ENCODE measurements around the gene SPOCK3.
"Not testable (repeated sequence)": the region's sequence is repeated elsewhere in the genome, so short reads cannot be mapped to it uniquely, and the experiment has no call there.

SPOCK3 gene

DNA sequence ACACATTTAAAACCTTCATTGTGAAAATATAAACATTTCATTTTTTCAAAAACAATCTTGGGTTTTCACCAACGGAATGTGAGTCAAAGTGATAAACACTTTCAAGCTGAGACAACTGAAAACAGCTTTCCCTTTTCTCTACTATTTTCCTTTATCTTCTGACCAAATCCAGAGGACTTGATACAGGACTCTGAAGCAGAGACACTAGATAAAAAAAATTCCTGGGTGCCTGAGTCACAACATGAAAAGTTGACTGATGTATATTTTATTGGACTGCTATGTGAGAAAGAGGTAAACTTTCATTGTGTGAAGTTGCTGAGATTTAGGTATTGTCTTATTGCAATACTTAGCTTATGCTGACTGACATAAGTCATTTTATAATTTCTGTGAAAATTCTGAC lies 411.2 kb downstream of the SPOCK3 start:
- DNase-seq (ENCODE audit: low read depth), result no peak

DNA sequence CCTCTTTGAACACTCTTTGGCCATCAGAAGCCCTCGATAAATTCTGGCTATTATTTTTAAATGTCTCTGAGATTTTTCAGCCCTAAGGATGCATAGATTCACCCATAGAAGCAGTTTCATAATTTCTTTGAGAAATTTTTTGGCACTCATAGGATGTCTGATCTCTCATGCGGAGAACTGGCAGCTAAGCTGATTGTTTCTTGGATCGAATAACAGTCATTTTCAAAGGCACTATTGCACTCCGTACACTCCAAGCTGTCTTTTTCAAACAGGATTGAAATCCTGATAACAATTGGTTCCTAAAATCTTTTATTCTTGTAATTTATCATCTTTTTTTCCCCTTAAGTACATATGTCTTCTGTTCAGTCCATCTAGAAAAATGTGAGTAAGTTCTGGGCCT lies 411.9 kb downstream of the SPOCK3 start:
- no peak for DNase-seq (ENCODE audit: low read depth)

DNA sequence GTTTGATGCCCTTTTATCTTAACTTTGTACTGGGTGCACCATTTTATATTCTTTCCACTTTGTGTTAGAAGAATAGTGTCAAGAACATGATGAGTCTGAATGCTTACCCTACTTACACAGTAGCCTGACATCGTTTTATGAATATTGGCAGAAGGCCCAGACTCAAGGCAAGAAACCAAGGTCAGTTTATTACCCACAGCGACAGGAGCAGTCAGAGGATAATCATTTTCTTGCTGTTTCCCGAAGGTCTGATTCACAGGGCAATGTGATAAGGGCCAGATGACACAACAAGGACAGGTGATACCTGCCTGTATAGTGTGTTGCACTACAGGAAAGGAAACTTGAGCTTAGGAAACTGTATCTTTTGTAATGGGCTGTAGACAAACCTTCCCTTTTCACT lies 417.4 kb downstream of the SPOCK3 start:
- no peak for DNase-seq (ENCODE audit: low read depth)

DNA sequence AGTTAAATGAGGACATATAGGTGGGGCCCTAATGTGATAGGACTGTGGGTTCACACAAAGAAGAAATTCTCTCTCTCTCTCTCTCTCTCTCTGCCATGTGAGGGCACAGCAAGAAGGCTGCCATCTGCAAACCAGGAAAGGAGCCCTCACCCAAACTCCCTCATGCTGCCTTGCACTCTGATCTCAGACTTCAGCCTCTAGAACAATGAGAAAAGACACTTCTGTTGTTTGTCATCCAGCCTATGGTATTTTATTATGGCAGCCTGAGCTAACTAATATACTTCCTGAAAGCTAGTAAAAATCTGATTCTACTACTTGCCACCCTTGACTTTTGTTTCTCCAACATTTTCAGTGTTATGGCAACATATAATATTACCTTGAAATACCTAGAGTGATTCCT lies 425.9 kb downstream of the SPOCK3 start:
- DNase-seq (ENCODE audit: low read depth), result no peak

DNA sequence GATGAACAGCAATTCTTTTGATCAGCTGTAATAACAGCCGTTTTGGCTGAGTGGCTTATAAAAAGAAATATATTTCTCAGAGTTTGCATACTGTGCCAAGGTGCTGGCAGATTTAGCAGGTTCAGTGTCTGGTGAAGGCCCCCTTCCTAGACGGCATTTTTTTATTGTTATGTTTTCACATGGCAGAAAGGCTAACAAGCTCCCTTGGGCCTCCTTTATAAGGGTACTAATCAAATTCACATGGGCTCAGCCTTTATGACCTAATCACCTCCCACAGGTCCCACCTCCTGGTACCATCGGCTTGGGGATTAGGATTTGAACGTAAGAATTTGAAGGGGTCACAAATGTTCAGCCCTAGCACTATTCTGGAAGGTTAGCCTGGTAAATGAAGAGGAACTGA lies 431.9 kb downstream of the SPOCK3 start:
- DNase-seq (ENCODE audit: low read depth), result no peak

DNA sequence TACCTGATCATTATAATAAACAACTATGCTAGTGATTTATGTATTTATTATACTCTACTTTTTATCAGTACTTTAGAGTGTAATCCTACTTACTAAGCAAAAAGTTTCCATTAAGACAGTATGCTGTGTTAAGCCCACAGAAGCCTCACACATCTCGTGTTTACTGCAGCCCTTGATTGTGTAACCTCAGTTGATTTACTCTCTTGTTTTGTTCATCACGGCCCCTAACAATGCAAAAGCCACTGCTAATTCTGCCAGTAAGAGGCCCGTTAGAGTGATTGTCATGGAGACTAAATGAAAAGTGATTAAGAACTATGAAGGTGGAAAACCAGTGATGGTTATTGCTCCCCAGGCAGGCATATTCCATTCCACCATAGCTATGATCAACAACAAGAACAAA lies 436.2 kb downstream of the SPOCK3 start:
- DNase-seq (ENCODE audit: low read depth), result no peak

DNA sequence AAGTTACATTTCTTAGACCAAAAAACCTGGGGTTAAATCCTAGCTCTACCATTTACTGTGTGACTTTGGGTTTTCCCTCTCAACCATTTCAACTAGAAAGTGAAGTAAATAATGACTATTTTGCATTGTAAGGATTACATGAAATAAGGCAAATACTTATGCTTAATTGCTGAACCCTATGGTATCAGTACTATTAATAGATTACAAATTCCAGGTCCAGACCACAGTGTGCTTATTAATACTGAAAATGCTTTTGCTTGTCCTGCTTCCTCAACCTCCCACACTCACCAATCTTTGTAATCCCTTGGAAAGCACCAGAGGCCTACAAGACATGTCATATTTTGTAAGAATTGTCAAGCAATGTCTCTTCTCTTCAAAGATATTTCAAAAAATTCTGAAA lies 456.5 kb downstream of the SPOCK3 start:
- no peak for DNase-seq (ENCODE audit: low read depth)

DNA sequence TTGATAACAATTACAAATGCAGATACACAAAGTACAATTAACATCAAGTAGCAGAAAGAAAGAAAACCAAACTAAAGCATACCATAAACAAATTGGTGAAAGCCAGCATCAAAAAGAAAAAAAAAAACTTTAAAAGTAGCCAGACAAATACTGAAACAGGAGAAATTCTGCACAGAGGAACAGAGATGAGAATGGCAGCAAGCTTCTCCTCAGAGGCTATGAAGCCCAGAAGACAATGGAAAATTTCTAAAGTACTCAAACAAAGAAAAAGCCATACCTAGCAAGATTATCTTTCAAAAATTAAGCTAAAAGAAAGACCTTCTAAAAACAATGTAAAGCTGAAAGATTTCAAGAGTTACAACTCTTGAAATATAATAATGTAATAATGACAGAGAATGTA lies 471.3 kb downstream of the SPOCK3 start:
- DNase-seq (ENCODE audit: low read depth), result no peak

DNA sequence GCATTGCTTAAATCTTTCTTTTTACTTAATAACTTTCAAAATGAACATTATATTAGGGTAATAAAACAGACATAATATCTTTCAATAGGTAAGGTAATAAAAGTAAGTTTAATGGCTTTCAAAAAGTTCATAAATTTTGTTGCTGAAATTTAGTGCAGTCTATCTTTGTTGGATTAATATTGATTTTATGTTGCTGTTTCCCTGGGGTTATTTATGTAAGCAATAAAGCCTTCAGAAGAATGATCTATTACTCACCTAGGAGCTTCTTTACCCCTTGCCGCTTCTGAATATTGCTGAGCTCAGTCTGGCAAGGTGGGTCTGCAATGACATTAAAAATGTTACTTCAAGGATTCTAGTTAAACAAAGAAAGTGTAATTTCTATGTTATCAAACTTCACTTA lies 492.6 kb downstream of the SPOCK3 start:
- no peak for DNase-seq (ENCODE audit: low read depth)

DNA sequence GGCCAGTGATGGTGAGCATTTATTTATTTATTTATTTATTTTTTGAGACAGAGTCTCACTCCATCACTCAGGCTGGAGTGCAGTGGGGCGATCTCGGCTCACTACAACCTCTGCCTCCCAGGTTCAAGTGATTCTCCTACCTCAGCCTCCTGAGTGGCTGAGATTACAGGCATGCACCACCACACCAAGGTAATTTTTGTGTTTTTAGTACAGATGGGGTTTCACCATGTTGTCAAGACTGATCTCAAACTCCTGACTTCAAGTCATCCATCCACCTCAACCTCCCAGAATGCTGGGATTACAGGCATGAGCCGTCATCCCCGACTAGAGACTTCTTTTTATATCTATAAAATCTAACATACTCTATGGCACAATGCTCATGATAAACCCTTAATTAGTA lies 495.1 kb downstream of the SPOCK3 start:
- not testable (repeated sequence) for DNase-seq (ENCODE audit: low read depth)

DNA sequence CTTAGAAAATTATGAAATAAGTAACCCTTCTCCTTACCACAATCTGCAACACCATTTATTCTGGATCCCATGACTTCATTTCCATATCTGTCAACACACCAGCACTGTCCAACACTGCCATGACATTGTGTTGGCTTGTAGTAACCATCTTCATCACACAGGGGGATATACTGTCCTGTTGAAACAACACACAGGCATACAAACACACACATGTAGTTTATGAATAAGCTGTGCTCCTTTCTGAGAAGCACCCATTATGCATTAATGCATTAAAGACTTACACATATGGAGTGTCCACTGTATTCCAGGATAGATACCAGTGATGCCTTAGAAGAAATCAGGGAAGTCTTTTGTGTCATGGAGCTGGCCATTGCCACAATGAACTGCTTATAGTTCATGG lies 496.9 kb downstream of the SPOCK3 start:
- no peak for DNase-seq (ENCODE audit: low read depth)

DNA sequence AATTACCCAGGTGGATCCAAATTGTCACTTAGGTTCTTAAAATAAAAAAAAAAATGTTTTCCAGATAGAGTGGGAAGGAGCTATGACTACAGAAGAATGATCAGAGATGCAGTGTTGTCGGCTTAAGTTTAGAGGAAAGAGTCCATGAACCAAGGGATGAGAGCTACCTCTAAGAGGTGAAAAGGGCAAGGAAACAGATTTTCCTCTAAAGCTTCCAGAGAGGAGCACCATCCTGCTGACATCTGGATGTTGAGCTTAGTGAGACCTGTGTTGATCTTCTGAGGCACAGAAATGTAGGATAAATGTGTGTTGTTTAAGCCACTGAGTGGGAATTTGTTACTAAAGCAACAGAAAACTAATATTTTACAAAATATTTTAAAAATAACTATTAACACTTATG lies 498.7 kb downstream of the SPOCK3 start:
- no peak for DNase-seq (ENCODE audit: low read depth)

DNA sequence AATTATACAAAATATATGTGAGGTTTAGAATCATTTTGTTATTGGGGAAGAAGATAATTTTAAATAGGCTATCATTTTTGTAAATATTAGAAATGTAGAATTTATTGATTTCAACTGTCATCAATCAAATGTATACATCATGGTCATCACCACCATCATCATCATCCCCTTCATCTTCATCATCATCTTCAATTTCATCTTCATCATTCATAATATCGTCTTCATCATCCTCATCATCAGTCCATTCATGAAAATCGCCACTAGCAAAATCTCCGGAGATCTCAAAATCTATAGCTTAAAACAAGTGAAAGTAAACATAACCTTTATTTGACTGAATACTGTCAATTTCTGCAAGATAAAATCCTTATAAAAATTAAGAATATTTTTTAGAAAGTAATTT lies 499.5 kb downstream of the SPOCK3 start:
- no peak for DNase-seq (ENCODE audit: low read depth)

DNA sequence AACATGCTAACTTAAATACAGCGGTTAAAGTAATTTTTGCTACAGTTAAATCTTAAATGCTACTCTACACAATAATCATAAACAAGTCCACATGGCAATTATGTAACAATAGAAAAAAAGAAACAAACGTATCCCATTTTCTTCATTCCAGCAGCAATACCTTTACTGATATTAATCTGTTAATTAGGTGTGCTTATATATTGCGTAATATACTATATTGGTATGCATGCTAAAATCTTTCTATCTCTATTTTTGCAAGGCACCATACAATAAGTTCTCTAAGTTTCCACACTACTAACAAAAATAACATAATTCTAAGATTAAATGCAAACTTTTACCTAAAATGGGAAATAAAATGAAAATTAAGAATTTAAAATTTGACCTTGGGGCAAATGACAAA lies 500.6 kb downstream of the SPOCK3 start:
- no peak for DNase-seq (ENCODE audit: low read depth)

DNA sequence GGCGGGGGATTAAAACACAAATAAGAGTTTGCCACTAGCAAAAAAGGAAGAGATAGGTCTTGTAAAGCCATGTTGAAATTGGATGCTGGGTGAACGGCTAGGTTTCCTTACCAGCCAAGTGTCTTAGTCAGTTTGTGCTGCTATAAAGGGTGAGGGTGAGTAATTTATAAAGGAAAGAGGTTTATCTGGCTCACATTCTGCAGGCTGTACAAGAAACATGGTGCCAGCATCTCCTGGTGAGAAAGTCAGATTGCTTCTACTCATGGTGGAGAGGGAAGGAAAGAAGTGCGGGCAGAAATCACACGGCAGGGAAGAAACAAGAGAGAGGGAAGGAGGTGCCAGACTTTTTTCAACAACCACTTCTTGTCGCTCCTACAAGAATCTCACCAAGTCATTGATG lies 507.5 kb downstream of the SPOCK3 start:
- no peak for DNase-seq (ENCODE audit: low read depth)

DNA sequence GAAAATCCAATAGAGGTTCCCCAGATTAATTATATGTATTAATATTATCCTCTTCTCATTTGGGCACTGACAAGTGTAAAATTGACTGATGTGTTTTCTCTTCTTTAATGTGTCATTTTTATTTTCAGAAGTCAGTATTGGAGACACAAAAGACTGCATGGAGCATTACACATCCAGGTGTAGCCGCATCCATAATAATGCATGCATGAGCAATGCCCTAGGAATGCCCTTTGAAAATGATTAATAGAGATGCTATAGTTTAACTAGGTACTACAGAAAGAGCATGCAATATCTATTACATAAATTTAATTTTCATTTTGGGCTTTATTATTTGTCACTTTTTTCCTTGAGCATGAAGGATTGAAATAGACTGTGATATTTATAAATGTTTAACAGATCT lies 509.9 kb downstream of the SPOCK3 start:
- no peak for DNase-seq (ENCODE audit: low read depth)

DNA sequence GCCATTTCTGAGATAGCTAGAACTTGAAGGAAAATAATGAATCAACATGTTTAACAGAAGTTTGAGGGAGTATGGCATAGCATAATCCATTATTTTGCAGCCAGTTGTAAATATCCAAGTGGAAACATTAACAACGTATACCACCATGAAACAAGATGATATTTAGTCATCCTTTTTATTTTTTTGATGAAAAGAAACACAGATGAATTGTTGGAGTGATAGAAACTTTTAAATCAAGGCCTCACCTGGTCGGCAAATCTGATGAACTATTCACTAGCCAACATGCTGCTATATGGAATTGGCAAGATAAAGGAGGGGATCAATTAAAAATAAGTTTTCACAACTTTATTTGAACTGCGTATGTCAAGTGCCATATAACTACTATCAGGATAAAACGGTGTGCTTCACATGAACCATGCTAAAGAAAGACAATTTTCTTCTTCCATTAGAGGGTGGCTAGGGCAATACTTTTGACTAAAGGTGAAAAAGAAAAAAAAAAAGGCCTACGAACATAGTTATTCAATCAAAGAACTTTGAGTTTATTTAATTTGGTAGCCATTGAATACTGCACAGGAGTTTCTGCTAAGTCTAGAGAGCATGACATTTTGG lies 510.7 kb downstream of the SPOCK3 start:
- no peak for DNase-seq (ENCODE audit: low read depth)

DNA sequence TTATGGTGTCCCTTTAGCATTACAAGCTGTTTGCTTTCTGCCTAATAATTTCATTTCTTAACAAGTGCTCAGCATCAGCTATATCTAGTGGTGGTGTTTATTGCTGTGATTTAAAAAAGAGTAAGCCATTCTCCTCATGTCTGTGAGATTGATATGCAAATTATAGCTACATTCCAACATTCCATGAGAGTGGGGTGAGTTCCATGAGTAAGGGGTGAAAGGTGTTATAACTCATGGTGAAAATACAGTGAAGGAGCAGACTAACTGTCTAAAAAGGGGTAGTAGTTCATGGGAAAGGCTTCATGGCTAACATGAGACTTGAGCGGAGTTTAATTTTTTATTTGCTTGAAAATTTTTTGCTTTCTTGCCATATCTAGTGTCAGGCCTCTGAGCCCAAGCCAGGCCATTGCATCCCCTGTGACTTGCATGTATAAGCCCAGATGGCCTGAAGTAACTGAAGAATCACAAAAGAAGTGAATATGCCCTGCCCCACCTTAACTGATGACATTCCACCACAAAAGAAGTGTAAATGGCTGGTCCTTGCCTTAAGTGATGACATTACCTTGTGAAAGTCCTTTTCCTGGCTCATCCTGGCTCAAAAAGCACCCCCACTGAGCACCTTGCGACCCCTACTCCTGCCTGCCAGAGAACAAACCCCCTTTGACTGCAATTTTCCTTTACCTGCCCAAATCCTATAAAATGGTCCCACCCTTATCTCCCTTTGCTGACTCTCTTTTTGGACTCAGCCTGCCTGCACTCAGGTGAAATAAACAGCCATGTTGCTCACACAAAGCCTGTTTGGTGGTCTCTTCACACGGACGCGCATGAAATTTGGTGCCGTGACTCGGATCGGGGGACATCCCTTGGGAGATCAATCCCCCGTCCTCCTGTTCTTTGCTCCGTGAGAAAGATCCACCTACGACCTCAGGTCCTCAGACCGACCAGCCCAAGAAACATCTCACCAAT lies 518.3 kb downstream of the SPOCK3 start:
- not testable (repeated sequence) for DNase-seq (ENCODE audit: low read depth)

DNA sequence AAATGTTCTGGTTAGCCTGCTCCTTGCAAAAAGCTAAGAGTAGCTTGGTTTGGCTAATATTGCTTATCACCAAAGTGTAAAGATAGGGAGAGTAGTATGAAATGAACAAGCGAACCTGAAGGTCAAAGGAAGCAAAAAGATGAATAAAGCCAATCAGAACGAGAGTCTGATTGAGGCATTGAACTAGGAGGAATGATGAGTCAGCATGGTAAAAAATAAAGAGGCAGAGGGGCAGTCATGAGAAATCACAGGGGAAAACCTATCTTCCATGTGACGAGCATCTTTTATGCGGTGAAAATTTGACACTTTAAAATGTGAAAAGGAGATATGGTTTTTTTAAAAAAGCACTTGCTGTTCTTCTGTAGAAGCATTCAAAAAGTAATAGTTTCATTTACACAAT lies 533.7 kb downstream of the SPOCK3 start:
- DNase-seq (ENCODE audit: low read depth), result no peak

DNA sequence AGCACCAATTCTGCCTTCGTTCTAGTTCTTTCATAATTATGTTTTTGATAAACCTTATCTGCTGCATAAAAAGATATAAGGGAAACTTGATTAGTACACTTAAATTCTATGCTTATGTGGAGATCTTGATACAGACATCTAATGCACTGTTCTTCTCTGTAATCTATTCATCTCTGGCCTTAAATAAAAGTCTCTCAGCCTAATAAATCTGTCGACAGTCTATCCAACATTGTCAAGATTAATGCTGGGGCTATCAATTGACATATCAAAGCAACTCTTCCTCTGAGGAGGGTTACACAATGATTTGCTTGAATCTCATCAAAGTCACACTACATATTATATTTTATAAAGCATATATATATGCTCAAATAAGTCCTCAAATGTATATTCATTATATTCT lies 545.5 kb downstream of the SPOCK3 start:
- no peak for DNase-seq (ENCODE audit: low read depth)

DNA sequence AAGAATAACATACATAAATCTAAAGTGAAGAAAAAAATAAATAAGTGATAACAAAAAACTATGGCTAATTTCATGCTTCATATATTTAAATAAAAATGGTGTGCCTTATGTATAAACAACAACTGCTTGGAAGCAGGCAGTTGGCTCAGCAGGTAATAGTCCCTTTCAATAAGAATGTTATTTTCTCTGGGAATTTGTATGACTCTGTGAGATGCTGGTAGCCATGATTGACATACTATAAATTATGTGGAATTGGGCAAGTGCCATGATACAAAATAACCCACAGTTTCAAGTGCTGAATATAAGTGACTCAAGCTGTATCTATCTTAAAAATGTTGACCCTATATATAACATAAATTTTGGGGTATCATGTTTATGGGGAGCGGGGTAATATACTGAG lies 546.5 kb downstream of the SPOCK3 start:
- DNase-seq (ENCODE audit: low read depth), result no peak

Measured in GM04503 (cell line).